ENCODE results near the gene ARID5B. TPM values are rescaled to one million over a fixed set of nuclear protein-coding genes. Genes with fewer than 3 reads are reported as not detected.
A peak's percentile ranks its signal among the peaks of the same experiment; 100 is the strongest.

Gene ARID5B, protein sequence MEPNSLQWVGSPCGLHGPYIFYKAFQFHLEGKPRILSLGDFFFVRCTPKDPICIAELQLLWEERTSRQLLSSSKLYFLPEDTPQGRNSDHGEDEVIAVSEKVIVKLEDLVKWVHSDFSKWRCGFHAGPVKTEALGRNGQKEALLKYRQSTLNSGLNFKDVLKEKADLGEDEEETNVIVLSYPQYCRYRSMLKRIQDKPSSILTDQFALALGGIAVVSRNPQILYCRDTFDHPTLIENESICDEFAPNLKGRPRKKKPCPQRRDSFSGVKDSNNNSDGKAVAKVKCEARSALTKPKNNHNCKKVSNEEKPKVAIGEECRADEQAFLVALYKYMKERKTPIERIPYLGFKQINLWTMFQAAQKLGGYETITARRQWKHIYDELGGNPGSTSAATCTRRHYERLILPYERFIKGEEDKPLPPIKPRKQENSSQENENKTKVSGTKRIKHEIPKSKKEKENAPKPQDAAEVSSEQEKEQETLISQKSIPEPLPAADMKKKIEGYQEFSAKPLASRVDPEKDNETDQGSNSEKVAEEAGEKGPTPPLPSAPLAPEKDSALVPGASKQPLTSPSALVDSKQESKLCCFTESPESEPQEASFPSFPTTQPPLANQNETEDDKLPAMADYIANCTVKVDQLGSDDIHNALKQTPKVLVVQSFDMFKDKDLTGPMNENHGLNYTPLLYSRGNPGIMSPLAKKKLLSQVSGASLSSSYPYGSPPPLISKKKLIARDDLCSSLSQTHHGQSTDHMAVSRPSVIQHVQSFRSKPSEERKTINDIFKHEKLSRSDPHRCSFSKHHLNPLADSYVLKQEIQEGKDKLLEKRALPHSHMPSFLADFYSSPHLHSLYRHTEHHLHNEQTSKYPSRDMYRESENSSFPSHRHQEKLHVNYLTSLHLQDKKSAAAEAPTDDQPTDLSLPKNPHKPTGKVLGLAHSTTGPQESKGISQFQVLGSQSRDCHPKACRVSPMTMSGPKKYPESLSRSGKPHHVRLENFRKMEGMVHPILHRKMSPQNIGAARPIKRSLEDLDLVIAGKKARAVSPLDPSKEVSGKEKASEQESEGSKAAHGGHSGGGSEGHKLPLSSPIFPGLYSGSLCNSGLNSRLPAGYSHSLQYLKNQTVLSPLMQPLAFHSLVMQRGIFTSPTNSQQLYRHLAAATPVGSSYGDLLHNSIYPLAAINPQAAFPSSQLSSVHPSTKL
- total RNA-seq (2012; rRNA removed) (125 and 140 TPM in 2 replicates), polyA plus RNA-seq (2012; rRNA removed) (41.0 and 43.7 TPM in 2 replicates), Bru-seq, nascent RNA (percentile 100 among the genes with signal in this experiment), BruChase-seq, experiment 1, labeled RNA remaining after a 6-hour chase (percentile 94 among the genes with signal in this experiment), BruChase-seq, experiment 2, labeled RNA remaining after a 2-hour chase (percentile 98 among the genes with signal in this experiment)
- 13.5 and 19.6 TPM in 2 replicates for polyA plus RNA-seq (2012; cell fraction: cytosol; rRNA removed)
- 21.1 and 46.7 TPM in 2 replicates for polyA plus RNA-seq (2012; cell fraction: nucleus; rRNA removed; ENCODE audit: low replicate concordance)
- long read RNA-seq, full-length matches to known transcripts, result 7 of 291 reads
- long read RNA-seq, partial matches to known transcripts, result 130 of 291 reads
- long read RNA-seq, other reads (novel, unspliced or antisense), result 154 of 291 reads

DNA sequence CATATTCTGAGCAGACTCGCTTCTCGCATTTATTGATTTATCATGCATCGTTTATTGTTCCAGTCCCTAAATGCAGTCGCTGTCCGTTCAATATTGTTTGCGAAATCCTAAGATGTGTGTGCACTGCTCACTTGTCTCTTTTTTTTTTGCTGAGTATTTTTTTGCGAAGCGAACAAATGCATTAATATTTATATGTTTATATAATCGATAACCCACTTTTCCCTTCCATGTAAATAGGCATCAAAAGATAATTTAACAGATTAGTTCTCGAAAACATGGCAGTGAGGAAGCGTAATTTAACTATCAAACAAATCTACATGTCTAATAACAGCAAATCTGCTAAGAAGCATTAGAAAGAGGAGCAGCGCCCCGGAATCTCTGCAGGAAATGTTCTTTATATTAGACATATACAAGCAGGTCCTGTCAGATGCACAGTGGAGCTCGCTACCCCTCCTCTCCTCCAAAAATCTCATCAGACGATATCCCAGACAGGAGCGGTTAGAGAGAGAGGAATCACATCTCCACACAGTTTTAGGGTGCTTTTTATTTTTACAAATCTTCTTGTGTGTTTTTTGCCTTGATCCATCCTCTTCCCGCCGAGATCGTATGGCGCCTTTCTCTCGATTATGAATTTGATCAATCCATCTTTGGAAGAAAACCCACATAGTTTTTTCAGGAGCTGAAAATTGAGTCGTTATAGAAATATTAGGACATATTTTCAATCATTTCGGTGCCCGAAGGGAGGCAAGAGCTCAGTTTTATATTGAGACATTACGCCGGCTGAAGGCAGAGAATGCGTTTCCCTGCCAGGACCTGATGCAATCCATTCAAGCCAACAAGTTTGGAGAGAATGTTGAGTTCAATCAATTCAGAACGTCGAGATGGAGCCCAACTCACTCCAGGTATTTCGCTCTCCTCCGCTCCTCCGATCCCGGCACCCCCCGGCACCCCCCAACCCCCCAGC lies at the start of gene ARID5B:
Gene ARID5B (plus strand): TSS at position 871 of the 964 bp plus-strand sequence. CDS start 11 bp downstream, at position 882.
- H4K20me1 ChIP-seq (ENCODE audit: insufficient read depth, low read length), result peaks cover 15% of the 10 kb centered on the region; the same call in 1 of the 2 replicates
- H3K9me3 ChIP-seq (ENCODE audit: control insufficient read depth, insufficient read depth, low read length), result no peaks in the 10 kb centered on the region
- H4K8ac ChIP-seq (ENCODE audit: low read depth in 2 of 2, low read length in 2 of 2), result peak within 1 kb of the TSS; percentile 81 to 86
- TF ChIP-seq RAD21 (IDR thresholded peaks at IDR 0.05; ENCODE audit: low read length) (no peak), CEBPB (IDR thresholded peaks at IDR 0.05; ENCODE audit: low read depth, low read length) (peak; percentile 73; the same call in 1 of the 2 replicates)
- no TSS peak for BruUV-seq (replicated peaks)
- H2AK9ac ChIP-seq (replicated peaks; ENCODE audit: low read depth, low read length, poor library complexity), result peak within 1 kb of the TSS; percentile 66
- H2BK5ac ChIP-seq (ENCODE audit: low read depth, low read length, poor library complexity, severe bottlenecking), result peak within 1 kb of the TSS; percentile 92
- peak within 1 kb of the TSS; percentile 99 for H3K4me2 ChIP-seq (ENCODE audit: low read depth, low read length)
- in situ Hi-C loops (cut with MboI; ENCODE audit: low sequenced_read_pairs), result loop anchor here (5.0 to 10.0 kb wide), 2 partner anchors 151 to 334 kb away; no protein-coding TSS in a partner anchor
- peaks cover 4 to 23% of the 10 kb centered on the region in 2 experiments; a peak in 3 of 4 replicates for H3K79me1 ChIP-seq (ENCODE audit: low read depth in 1 of 2, low read length in 2 of 2)
- H4K5ac ChIP-seq (ENCODE audit: low read depth, low read length), result peak within 1 kb of the TSS; percentile 62
- H2BK20ac ChIP-seq (ENCODE audit: low read depth, low read length), result peak within 1 kb of the TSS; percentile 95
- H3K4ac ChIP-seq (ENCODE audit: low read depth, low read length), result peak within 1 kb of the TSS; percentile 94
- intact Hi-C loops (cut with micrococcal nuclease), result loop anchor here (1.0 to 10.0 kb wide), 10 partner anchors 64 to 1084 kb away; partner anchors contain the start of gene TMEM26
- H3K27ac ChIP-seq (ENCODE audit: insufficient read depth, low read length), result peak within 1 kb of the TSS; percentile 99
- peak within 1 kb of the TSS; percentile 96 for H3K18ac ChIP-seq (ENCODE audit: low read depth, low read length)
- H3K36me3 ChIP-seq (ENCODE audit: control insufficient read depth, insufficient read depth, low read length), result no peaks in the 10 kb centered on the region; the same call in 1 of the 2 replicates
- peak within 1 kb of the TSS; percentile 93 for H2BK120ac ChIP-seq (ENCODE audit: low read depth, low read length)
- peak within 1 kb of the TSS; percentile 96; the same call in 2 of the 3 replicates for H2BK15ac ChIP-seq (ENCODE audit: low read depth, low read length)
- peak; percentile 72 for DNase-seq
- H4K91ac ChIP-seq (ENCODE audit: insufficient read depth, low read depth, low read length), result peak within 1 kb of the TSS; percentile 93
- no peaks in the 10 kb centered on the region for H3K27me3 ChIP-seq (ENCODE audit: control insufficient read depth, insufficient read depth, low read length)
- POLR2A ChIA-PET (ENCODE audit: unreplicated experiment), result interaction anchor here (0.5 to 1.1 kb wide), 4 partner anchors 66 to 314 kb away, joined by 3 to 14 read pairs (median 4); no protein-coding TSS in a partner anchor
- H3K9me1 ChIP-seq (ENCODE audit: insufficient read depth, low read length), result peaks cover 4% of the 10 kb centered on the region; the same call in 1 of the 2 replicates
- peak within 1 kb of the TSS; percentile 100 for H3K9ac ChIP-seq (ENCODE audit: low read depth, low read length)
- H3K23ac ChIP-seq (ENCODE audit: low read depth, low read length), result peak within 1 kb of the TSS; percentile 98
- peak within 1 kb of the TSS; percentile 60 for H3K4me3 ChIP-seq (ENCODE audit: insufficient read depth, low read depth, low read length)
- peak; percentile 18 for ATAC-seq (ENCODE audit: low read depth)
- H3K14ac ChIP-seq (replicated peaks; ENCODE audit: low read depth, low read length), result peak within 1 kb of the TSS; percentile 96
- dilution Hi-C loops (cut with HindIII; ENCODE audit: low sequenced_read_pairs, unreplicated experiment), result no loop called here
- CTCF ChIA-PET, result interaction anchor here (0.6 to 1.3 kb wide), 4 partner anchors 150 to 200 kb away, joined by 3 to 6 read pairs (median 4); no protein-coding TSS in a partner anchor
- peak within 1 kb of the TSS; percentile 86 for H2AK5ac ChIP-seq (ENCODE audit: low read depth, low read length)
- H2AFZ ChIP-seq (replicated peaks; ENCODE audit: low read length, poor library complexity), result peak within 1 kb of the TSS; percentile 69
- peaks cover 12% of the 10 kb centered on the region for H3K4me1 ChIP-seq (ENCODE audit: control insufficient read depth, insufficient read depth, low read length)
- WGBS, 2 experiments (ENCODE audit: extremely low coverage in 2 of 2, insufficient read length in 1 of 2), result no CpG with 5 or more reads among the region's 34 CpGs
- peak within 1 kb of the TSS; percentile 96 for H3K56ac ChIP-seq (ENCODE audit: extremely low read depth, insufficient read depth, low read length)
